GM23248 (cell line): ENCODE measurements around the gene RPS3. TPM values are rescaled to one million over a fixed set of nuclear protein-coding genes. Genes with fewer than 3 reads are reported as not detected.
"Not testable (repeated sequence)": the region's sequence is repeated elsewhere in the genome, so short reads cannot be mapped to it uniquely, and the experiment has no call there.

Source experiments
- DNase-seq: peaks from one replicate; pipeline ENCODE4 v3.0.0-alpha.2; 2015
- H2AFZ ChIP-seq: fragments of 200-600 bp; sonication (generic); 2 replicates; pipeline ENCODE4 v1.6.1; 2016; ENCODE audit warnings: antibody characterized with exemption
- H3F3A ChIP-seq: fragments of 200-600 bp; sonication (generic); 2 replicates; pipeline ENCODE4 v1.6.1; 2016; ENCODE audit warnings: mild to moderate bottlenecking, antibody characterized with exemption, mixed run types; ENCODE audit not compliant: insufficient read depth
- H3K27ac ChIP-seq: fragments of 200-600 bp; sonication (generic); 2 replicates; pipeline ENCODE4 v1.5.1; 2016; ENCODE audit warnings: mild to moderate bottlenecking
- H3K27me3 ChIP-seq: fragments of 200-600 bp; sonication (generic); replicated peaks from 2 replicates; pipeline ENCODE4 v1.6.1; 2016; ENCODE audit warnings: mild to moderate bottlenecking; ENCODE audit not compliant: insufficient read depth
- H3K36me3 ChIP-seq: fragments of 200-600 bp; sonication (generic); 2 replicates; pipeline ENCODE4 v1.6.1; 2016; ENCODE audit warnings: low read depth, mild to moderate bottlenecking
- H3K4me1 ChIP-seq: fragments of 200-600 bp; sonication (generic); 2 replicates; pipeline ENCODE4 v1.6.1; 2016; ENCODE audit warnings: mild to moderate bottlenecking; ENCODE audit not compliant: insufficient read depth
- H3K4me2 ChIP-seq: fragments of 200-600 bp; sonication (generic); one replicate; pipeline ENCODE4 v1.6.1; 2016; ENCODE audit warnings: mild to moderate bottlenecking; ENCODE audit not compliant: unreplicated experiment
- H3K4me3 ChIP-seq: fragments of 200-600 bp; sonication (generic); 2 replicates; pipeline ENCODE4 v1.5.1; 2016; ENCODE audit warnings: mild to moderate bottlenecking
- H3K79me2 ChIP-seq: fragments of 200-600 bp; sonication (generic); 2 replicates; pipeline ENCODE4 v1.6.1; 2016; ENCODE audit warnings: mild to moderate bottlenecking; ENCODE audit not compliant: insufficient read depth
- H3K9ac ChIP-seq: fragments of 200-600 bp; sonication (generic); 2 replicates; pipeline ENCODE4 v1.6.1; 2016; ENCODE audit warnings: mild to moderate bottlenecking
- H3K9me2 ChIP-seq: fragments of 200-600 bp; sonication (generic); 2 replicates; pipeline ENCODE4 v1.6.1; 2016; ENCODE audit warnings: mixed run types, mild to moderate bottlenecking, moderate library complexity; ENCODE audit not compliant: insufficient read depth
- H3K9me3 ChIP-seq: fragments of 200-600 bp; sonication (generic); one replicate; pipeline ENCODE4 v1.6.1; 2017; ENCODE audit warnings: low read depth
- H4K20me1 ChIP-seq: fragments of 200-600 bp; sonication (generic); 2 replicates; pipeline ENCODE4 v1.6.0; 2016; ENCODE audit not compliant: insufficient read depth
- EZH2 ChIP-seq: fragments of 200-600 bp; sonication (generic); IDR thresholded peaks from 2 replicates; pipeline ENCODE4 v1.6.1; 2018; ENCODE audit warnings: antibody characterized with exemption, mild to moderate bottlenecking; ENCODE audit not compliant: insufficient read depth, poor library complexity, severe bottlenecking
- EZH2phosphoT487 ChIP-seq: fragments of 200-600 bp; sonication (generic); IDR thresholded peaks from 2 replicates; pipeline ENCODE4 v1.6.1; 2018; ENCODE audit warnings: antibody characterized with exemption, moderate library complexity, mild to moderate bottlenecking, low read depth; ENCODE audit not compliant: insufficient read depth
- WGBS, 2 experiments: methylation state at CpG; one replicate each; pipeline ENCODE4 v1.1.6; 2015 to 2017; ENCODE audit warnings: low lambda C conversion rate in 2 of 2, low coverage in 1 of 2; ENCODE audit errors: missing lambda C conversion rate in 2 of 2; 5-methylcytosine and 5-hydroxymethylcytosine counted together
- in situ Hi-C: fragments of 300-500 bp; cut with MboI; formaldehyde crosslinking; loops from 2 replicates; pipeline ENCODE4 v1.15.0; 2020
- polyA plus RNA-seq: library from polyadenylated mRNA; unstranded; fragments of >200 nt; fragmentation: Nextera tagmentation; extraction: Ambion mirVana; gene quantifications from 2 replicates; pipeline ENCODE4 v1.2.1, GENCODE V29; 2016
- total RNA-seq: library from RNA; depleted of rRNA; stranded (reverse); fragments of >200 nt; shearing (Covaris generic); gene quantifications from 2 replicates; pipeline ENCODE4 v1.2.3, GENCODE V29; 2014

The RPS3 gene
- total and polyA plus RNA-seq, 2 experiments from 2014 or later, result 896 to 1,048 TPM

DNA sequence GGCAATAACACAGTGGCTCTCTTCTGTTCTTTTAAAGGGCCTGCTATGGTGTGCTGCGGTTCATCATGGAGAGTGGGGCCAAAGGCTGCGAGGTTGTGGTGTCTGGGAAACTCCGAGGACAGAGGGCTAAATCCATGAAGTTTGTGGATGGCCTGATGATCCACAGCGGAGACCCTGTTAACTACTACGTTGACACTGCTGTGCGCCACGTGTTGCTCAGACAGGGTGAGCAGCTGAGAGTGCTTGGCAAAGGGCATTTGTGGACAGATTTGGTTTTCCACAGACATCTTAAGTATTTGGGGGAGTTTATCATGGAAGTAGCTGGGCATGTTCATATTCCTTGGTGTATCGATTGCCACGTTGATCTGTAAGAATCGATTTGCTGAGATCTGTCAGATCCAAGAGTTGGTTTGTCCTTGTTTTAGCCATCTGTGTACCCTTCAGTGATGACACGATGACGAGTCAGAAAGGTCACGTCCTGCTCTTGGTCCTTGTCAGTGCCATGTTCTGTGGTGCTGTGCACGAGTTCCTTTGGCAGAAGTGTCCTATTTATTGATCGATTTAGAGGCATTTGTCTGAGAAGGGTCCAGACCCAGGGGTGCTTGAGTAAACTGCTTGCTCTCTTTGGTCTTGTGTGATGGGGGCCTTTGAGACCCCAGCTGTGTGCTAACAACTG lies 4.8 kb downstream of the RPS3 start:
- peaks cover 90% of the 10 kb centered on the region for H3K79me2 ChIP-seq
- 67 to 70% methylated on average over 15 of the region's 15 CpGs for WGBS, 2 experiments
- H3K27me3 ChIP-seq, result no peaks in the 10 kb centered on the region
- no peaks in the 10 kb centered on the region for H3K9me3 ChIP-seq
- H3K9me2 ChIP-seq, result no peaks in the 10 kb centered on the region
- H3K4me2 ChIP-seq, result no peak overlapping the region
- peaks cover 24% of the 10 kb centered on the region for H4K20me1 ChIP-seq
- peaks cover 71% of the 10 kb centered on the region for H3K36me3 ChIP-seq
- DNase-seq, result no peak
- H3K4me3 ChIP-seq, result no peak overlapping the region
- peaks cover 77% of the 10 kb centered on the region for H3F3A ChIP-seq
- peaks cover 33% of the 10 kb centered on the region for H3K4me1 ChIP-seq
- H2AFZ ChIP-seq, result no peak overlapping the region
- in situ Hi-C loops, result no loop called here
- peak overlapping the region; percentile 46 for H3K9ac ChIP-seq
- no peak for TF ChIP-seq EZH2phosphoT487
- TF ChIP-seq EZH2, result no peak
- no peak overlapping the region for H3K27ac ChIP-seq

DNA sequence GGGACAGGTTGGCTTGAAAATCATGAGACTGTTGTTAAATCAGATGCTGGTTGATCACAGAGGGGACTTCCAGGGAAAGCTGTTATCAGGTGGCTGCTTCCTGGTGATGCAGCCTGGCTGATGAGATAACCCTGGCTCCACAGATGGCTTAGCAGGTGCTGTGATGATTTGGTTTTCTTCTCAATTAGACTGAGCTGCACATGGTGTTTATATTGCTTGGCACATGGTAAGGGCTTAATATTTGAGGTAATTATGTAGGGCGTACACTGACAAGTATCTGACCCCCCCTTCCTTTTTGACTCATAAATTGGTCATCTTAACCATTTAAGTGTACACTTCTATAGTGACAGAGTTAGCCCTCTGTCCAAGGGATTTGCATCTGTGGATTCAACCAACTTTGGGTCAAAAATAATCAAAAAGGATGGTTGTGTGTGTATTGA lies 7.0 kb downstream of the RPS3 start:
- no peaks in the 10 kb centered on the region for H3K27me3 ChIP-seq
- peak; percentile 60 for DNase-seq
- peaks cover 66% of the 10 kb centered on the region for H3K36me3 ChIP-seq
- peak overlapping the region; percentile 13; the same call in 1 of the 2 replicates for H3K27ac ChIP-seq
- H4K20me1 ChIP-seq, result peaks cover 20% of the 10 kb centered on the region
- no peak overlapping the region; the same call in 1 of the 2 replicates for H3K9ac ChIP-seq
- in situ Hi-C loops, result no loop called here
- H3K4me3 ChIP-seq, result no peak overlapping the region
- H3K79me2 ChIP-seq, result peaks cover 70% of the 10 kb centered on the region
- no peaks in the 10 kb centered on the region for H3K9me3 ChIP-seq
- no peaks in the 10 kb centered on the region for H3K9me2 ChIP-seq
- H2AFZ ChIP-seq, result no peak overlapping the region
- WGBS, 2 experiments, result 0% methylated on average over 1 of the region's 1 CpG
- peaks cover 64% of the 10 kb centered on the region for H3F3A ChIP-seq
- H3K4me1 ChIP-seq, result peaks cover 25% of the 10 kb centered on the region
- TF ChIP-seq EZH2phosphoT487, result no peak
- no peak for TF ChIP-seq EZH2
- no peak overlapping the region for H3K4me2 ChIP-seq

- in situ Hi-C loops, result no loop called here
- Histone ChIP-seq H2AFZ (no peak overlapping the region), H4K20me1 (no peaks in the 10 kb centered on the region), H3K9me3 (no peaks in the 10 kb centered on the region), H3K4me1 (peaks cover 12% of the 10 kb centered on the region; the same call in 1 of the 2 replicates), H3K4me3 (no peak overlapping the region), H3K4me2 (no peak overlapping the region), H3K27ac (no peak overlapping the region), H3F3A (peaks cover 38% of the 10 kb centered on the region), H3K9me2 (no peaks in the 10 kb centered on the region), H3K9ac (no peak overlapping the region), H3K79me2 (peaks cover 45% of the 10 kb centered on the region), H3K36me3 (peaks cover 46% of the 10 kb centered on the region), H3K27me3 (no peaks in the 10 kb centered on the region)
- WGBS, 2 experiments, result 94 to 96% methylated on average over 2 of the region's 2 CpGs
- TF ChIP-seq EZH2phosphoT487, result no peak
- TF ChIP-seq EZH2, result no peak
- DNase-seq, result no peak
Measured at GRCh38 chr11:75408957-75409219, 9.6 kb downstream of the RPS3 start.

- DNase-seq, H3K4me3 ChIP-seq, H3K9me2 ChIP-seq, H2AFZ ChIP-seq, H3K27me3 ChIP-seq, H3K9ac ChIP-seq, H3K9me3 ChIP-seq, in situ Hi-C loops, H3K4me2 ChIP-seq, H4K20me1 ChIP-seq, H3K27ac ChIP-seq: not testable (repeated sequence)
- Histone ChIP-seq H3K36me3 (peaks cover 37% of the 10 kb centered on the region), H3K79me2 (peaks cover 34% of the 10 kb centered on the region), H3K4me1 (peaks cover 12% of the 10 kb centered on the region; the same call in 1 of the 2 replicates), H3F3A (peaks cover 28% of the 10 kb centered on the region)
- WGBS, 2 experiments, result 89 to 100% methylated on average over 2 to 19 of the region's 33 CpGs
Measured at GRCh38 chr11:75409971-75410370, 10.7 kb downstream of the RPS3 start.

- H3K4me2 ChIP-seq, H3K4me1 ChIP-seq, H2AFZ ChIP-seq, H3K27me3 ChIP-seq, H3K9ac ChIP-seq, H3K4me3 ChIP-seq, in situ Hi-C loops, H4K20me1 ChIP-seq, H3K27ac ChIP-seq, H3K79me2 ChIP-seq, DNase-seq, H3K9me3 ChIP-seq, H3K9me2 ChIP-seq: not testable (repeated sequence)
- H3F3A ChIP-seq, result peaks cover 24% of the 10 kb centered on the region
- WGBS, 2 experiments, result 84 to 85% methylated on average over 10 of the region's 10 CpGs
- H3K36me3 ChIP-seq, result peaks cover 10% of the 10 kb centered on the region
Measured at GRCh38 chr11:75413146-75413545, 13.8 kb downstream of the RPS3 start.
